GM12865 (cell line): ENCODE measurements around the gene KIF12.
"Not testable (repeated sequence)": the region's sequence is repeated elsewhere in the genome, so short reads cannot be mapped to it uniquely, and the experiment has no call there.

Experiments
- DNase-seq: peaks from one replicate; pipeline ENCODE4 v3.0.0; 2010; ENCODE audit warnings: low read depth
- H3K4me3 ChIP-seq: 2 replicates; pipeline ENCODE4 v1.5.1; 2011; ENCODE audit warnings: mild to moderate bottlenecking, low read depth, low read length, control low read depth
- CTCF ChIP-seq: IDR thresholded peaks from 2 replicates; pipeline ENCODE4 v1.5.1; 2011; ENCODE audit warnings: low read length, control low read depth, low read depth, inconsistent platforms; ENCODE audit not compliant: insufficient read depth; ENCODE audit errors: missing control alignments

KIF12 gene

GRCh38 chr9:114130624-114131277 is 31.7 kb upstream of the KIF12 start:
- TF ChIP-seq CTCF: no peak
- H3K4me3 ChIP-seq: no peak overlapping the region

GRCh38 chr9:114130141-114130540 is 31.0 kb upstream of the KIF12 start:
- H3K4me3 ChIP-seq: no peak overlapping the region
- TF ChIP-seq CTCF: no peak
- DNase-seq: no peak

More at GRCh38 chr9:114130624-114131277, 31.7 kb upstream of the KIF12 start:
- no peak for DNase-seq

GRCh38 chr9:114128759-114129158 is 29.7 kb upstream of the KIF12 start:
- DNase-seq, H3K4me3 ChIP-seq: not testable (repeated sequence)

- no peak overlapping the region for H3K4me3 ChIP-seq
- DNase-seq: no peak
- TF ChIP-seq CTCF: no peak
These were observed 27.4 kb upstream of the KIF12 start for GRCh38 chr9:114126247-114127060.

GRCh38 chr9:114125476-114126013 is 26.5 kb upstream of the KIF12 start:
- TF ChIP-seq CTCF: no peak
- H3K4me3 ChIP-seq: no peak overlapping the region
- no peak for DNase-seq

- no peak for DNase-seq
- TF ChIP-seq CTCF: no peak
- no peak overlapping the region for H3K4me3 ChIP-seq
These were observed 25.8 kb upstream of the KIF12 start for GRCh38 chr9:114124666-114125475.

GRCh38 chr9:114124138-114124537 is 25.0 kb upstream of the KIF12 start:
- no peak for DNase-seq
- H3K4me3 ChIP-seq: no peak overlapping the region
- TF ChIP-seq CTCF: no peak
